Skeletal muscle tissue (tissue), 4 donors: Measurements from ENCODE around the gene SLC4A1AP. TPM values are rescaled to one million over a fixed set of nuclear protein-coding genes. Genes with fewer than 3 reads are reported as not detected.

Experiments used
- H3K27ac ChIP-seq: one replicate; pipeline ENCODE4 v1.7.0; 2013; ENCODE audit warnings: mild to moderate bottlenecking, low read depth, low read length, inconsistent platforms
- H3K27me3 ChIP-seq, 3 donors: one replicate each; pipeline ENCODE4 v1.7.0; 2013; ENCODE audit warnings: low read length in 3 of 3; ENCODE audit not compliant: control insufficient read depth in 3 of 3, insufficient read depth in 3 of 3
- H3K36me3 ChIP-seq, 3 donors: one replicate each; pipeline ENCODE4 v1.7.0; 2013; ENCODE audit warnings: low read length in 3 of 3; ENCODE audit not compliant: control insufficient read depth in 3 of 3, insufficient read depth in 3 of 3
- H3K4me1 ChIP-seq, 3 donors: one replicate each; pipeline ENCODE4 v1.7.0; 2013; ENCODE audit warnings: low read length in 3 of 3, mild to moderate bottlenecking in 3 of 3; ENCODE audit not compliant: control insufficient read depth in 3 of 3, insufficient read depth in 3 of 3
- H3K4me3 ChIP-seq, 3 donors: one replicate each; pipeline ENCODE4 v1.7.0; 2013; ENCODE audit warnings: low read length in 3 of 3
- H3K9ac ChIP-seq, 3 donors: one replicate each; pipeline ENCODE4 v1.7.0; 2013; ENCODE audit warnings: low read length in 3 of 3, mild to moderate bottlenecking in 3 of 3, moderate library complexity in 2 of 3, low read depth in 1 of 3
- H3K9me3 ChIP-seq, 3 donors: one replicate each; pipeline ENCODE4 v1.7.0; 2013; ENCODE audit warnings: low read length in 3 of 3; ENCODE audit not compliant: control insufficient read depth in 3 of 3
- total RNA-seq: library from RNA; depleted of rRNA; stranded (reverse); fragments of >200 nt; gene quantifications from one replicate; pipeline ENCODE4 v1.2.3, GENCODE V29; 2014
- donor health status: Osteomylitis.

Gene SLC4A1AP
- total RNA-seq, 1 donor from 2014 or later = 20.9 TPM

DNA sequence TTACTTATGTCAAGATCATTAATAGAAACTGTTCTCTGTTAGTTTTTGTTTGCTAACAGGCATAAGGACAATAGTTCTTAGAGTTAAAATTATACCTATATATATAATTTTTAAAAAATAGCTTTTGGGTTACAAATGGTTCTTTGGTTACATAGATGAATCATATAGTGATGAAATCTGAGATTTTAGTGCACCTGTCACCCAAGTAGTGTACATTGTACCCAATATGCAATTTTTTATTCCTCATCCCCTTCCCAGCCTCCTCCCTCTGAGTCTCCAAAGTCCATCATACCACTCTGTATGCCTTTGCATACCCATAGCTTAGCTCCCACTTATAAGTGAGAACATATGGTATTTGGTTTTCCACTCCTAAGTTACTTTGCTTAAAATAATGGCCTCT, 26.4 kb downstream of the SLC4A1AP start:
- Histone ChIP-seq H3K4me1 (peaks cover 0 to 8% (median 8%) of the 10 kb centered on the region in 3 donors), H3K4me3 (no peak overlapping the region), H3K36me3 (peaks cover 14 to 41% (median 22%) of the 10 kb centered on the region in 3 donors), H3K27ac (no peak overlapping the region), H3K9ac (no peak overlapping the region), H3K27me3 (no peaks in the 10 kb centered on the region), H3K9me3 (no peaks in the 10 kb centered on the region)

DNA sequence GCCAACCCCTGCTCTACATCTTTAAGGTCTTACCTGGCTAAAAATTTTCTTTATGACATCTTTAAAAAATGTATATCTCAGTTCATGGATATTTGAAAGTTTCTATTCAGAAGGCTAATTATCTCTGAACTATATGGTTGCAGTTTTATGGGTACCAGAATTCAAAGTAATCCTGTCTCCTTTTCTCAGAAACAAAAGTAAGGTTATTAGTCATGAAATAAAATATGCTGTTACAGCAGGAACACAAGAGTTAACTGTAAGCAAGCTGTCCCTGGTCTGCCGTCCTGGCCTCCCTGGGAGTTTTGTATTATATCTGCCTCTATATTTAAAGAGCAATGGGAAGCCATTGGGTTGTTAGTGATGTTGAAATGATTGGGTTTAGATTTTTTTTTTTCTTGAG, 34.0 kb downstream of the SLC4A1AP start:
- Histone ChIP-seq H3K27me3 (no peaks in the 10 kb centered on the region), H3K36me3 (peaks cover 13 to 20% (median 15%) of the 10 kb centered on the region in 3 donors), H3K9ac (no peak overlapping the region), H3K9me3 (no peaks in the 10 kb centered on the region), H3K4me1 (peaks cover 5 to 12% (median 8%) of the 10 kb centered on the region in 3 donors), H3K4me3 (no peak overlapping the region), H3K27ac (no peak overlapping the region)

DNA sequence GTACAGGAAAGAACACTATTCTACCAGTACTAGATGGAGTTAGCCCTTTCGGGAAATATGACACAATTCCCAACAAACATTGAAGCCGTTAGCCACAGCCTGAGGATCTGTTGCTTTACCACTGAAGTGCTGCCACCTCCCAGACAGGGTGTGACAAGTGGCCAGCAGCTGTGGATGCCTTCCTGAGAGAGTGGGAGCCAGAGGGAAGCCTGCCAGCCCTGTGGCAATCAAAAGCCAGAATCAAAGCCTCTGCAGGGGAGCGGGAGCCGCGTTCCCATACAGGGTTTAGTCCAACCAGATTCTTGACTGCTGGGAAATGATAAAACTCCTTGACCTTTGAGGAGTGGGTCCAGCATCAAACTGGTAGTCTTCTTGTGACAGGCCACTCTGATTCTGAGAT, 38.0 kb downstream of the SLC4A1AP start:
- peak overlapping the region; percentile 64 for H3K27ac ChIP-seq
- peaks cover 0 to 3% (median 2%) of the 10 kb centered on the region in 3 donors for H3K36me3 ChIP-seq
- H3K4me1 ChIP-seq = peaks cover 19 to 30% (median 29%) of the 10 kb centered on the region in 3 donors
- H3K9me3 ChIP-seq = no peaks in the 10 kb centered on the region
- no peaks in the 10 kb centered on the region for H3K27me3 ChIP-seq
- peak overlapping the region in 1 of 3 donors; percentile 40 for H3K4me3 ChIP-seq
- H3K9ac ChIP-seq = peak overlapping the region; percentile 5 to 66 (median 33)

DNA sequence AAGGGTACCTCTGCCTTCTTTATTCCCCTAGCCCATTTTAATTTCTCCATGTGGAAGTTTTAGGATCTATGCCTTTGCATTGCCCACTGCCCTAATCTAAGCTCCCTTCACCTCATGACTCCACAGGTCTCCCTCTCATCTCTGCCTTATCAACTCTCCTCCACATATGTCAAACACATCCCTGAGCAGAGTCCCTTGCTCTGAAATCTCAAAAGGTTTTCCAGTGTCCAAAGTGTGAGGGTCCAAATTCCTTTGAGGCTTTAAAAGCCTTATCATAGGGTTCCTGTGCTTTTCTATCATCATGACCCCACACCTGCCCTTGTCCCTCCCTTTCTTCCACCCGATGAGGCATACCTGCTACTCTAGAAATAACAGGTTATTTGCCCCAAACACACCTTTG, 38.6 kb downstream of the SLC4A1AP start:
- peak overlapping the region; percentile 64 for H3K27ac ChIP-seq

DNA sequence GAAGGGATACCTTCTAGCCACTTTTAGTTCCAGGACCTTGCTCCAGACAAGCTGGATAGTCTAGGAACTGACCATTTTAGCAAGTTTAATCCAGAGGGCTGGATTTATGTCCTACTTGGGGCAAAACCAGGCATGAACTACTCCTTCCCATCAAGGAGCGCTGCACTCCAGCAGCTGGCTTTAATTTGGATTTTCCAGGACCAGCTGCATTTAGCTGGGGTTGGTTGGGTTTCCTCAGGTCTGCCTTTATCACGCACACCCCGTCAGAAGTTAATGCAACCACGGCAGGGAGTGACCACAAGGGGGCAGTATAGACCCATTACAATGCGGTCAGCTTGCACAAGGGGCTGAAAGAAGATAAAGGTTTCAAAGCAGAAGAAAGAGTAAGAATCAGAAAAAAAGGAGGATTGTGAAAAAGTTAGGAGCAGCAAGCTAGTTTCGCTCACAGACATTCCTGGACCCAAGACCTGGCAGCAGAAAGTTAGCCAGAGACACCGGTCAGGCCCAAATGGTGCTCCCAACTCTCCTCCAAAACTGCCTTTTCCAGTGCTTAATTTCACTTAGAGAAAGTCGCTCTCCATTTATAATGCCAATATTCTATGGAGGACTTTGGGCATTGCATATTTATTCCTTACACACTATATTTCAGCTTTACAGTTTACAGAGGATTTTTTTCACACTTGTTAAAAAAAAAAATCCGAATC, 40.1 kb downstream of the SLC4A1AP start:
- H3K27me3 ChIP-seq = no peaks in the 10 kb centered on the region
- peak overlapping the region in 1 of 3 donors; percentile 27 for H3K9ac ChIP-seq
- peaks cover 19 to 34% (median 29%) of the 10 kb centered on the region in 3 donors for H3K4me1 ChIP-seq
- peak overlapping the region; percentile 21 for H3K27ac ChIP-seq
- H3K36me3 ChIP-seq = no peaks in the 10 kb centered on the region
- H3K9me3 ChIP-seq = no peaks in the 10 kb centered on the region
- H3K4me3 ChIP-seq = no peak overlapping the region

More for the DNA sequence above, 38.6 kb downstream of the SLC4A1AP start:
- Histone ChIP-seq H3K4me1 (peaks cover 19 to 34% (median 29%) of the 10 kb centered on the region in 3 donors), H3K9ac (peak overlapping the region in 2 of 3 donors; percentile 5 to 33), H3K27me3 (no peaks in the 10 kb centered on the region), H3K4me3 (no peak overlapping the region), H3K36me3 (peaks cover 0 to 2% (median 0%) of the 10 kb centered on the region in 3 donors), H3K9me3 (no peaks in the 10 kb centered on the region)

DNA sequence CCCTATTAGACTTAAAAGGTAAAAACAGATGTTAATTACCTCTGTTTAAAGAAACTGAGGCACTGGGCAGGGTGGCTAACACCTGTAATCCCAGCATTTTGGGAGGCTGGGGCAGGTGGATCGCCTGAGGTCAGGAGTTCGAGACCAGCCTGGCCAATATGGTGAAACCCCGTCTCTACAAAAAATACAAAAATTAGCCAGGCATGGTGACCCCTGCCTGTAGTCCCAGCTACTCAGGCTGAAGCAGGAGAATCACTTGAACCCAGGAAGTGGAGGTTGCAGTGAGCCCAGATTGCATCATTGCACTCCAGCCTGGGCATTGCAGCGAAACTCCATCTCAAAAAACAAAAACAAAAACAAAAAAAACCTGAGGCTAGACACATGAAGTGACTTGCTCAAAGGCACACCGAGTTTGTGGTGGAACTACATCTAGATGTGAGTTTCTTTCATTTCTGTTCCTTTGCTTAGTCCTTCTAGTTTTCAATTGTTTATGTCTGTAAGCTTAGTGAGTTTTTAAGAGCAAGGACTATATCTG, 40.7 kb downstream of the SLC4A1AP start:
- H3K9ac ChIP-seq = no peak overlapping the region
- H3K4me1 ChIP-seq = peaks cover 19 to 34% (median 29%) of the 10 kb centered on the region in 3 donors
- H3K27ac ChIP-seq = no peak overlapping the region
- no peaks in the 10 kb centered on the region for H3K27me3 ChIP-seq
- H3K9me3 ChIP-seq = no peaks in the 10 kb centered on the region
- no peak overlapping the region for H3K4me3 ChIP-seq
- no peaks in the 10 kb centered on the region for H3K36me3 ChIP-seq

DNA sequence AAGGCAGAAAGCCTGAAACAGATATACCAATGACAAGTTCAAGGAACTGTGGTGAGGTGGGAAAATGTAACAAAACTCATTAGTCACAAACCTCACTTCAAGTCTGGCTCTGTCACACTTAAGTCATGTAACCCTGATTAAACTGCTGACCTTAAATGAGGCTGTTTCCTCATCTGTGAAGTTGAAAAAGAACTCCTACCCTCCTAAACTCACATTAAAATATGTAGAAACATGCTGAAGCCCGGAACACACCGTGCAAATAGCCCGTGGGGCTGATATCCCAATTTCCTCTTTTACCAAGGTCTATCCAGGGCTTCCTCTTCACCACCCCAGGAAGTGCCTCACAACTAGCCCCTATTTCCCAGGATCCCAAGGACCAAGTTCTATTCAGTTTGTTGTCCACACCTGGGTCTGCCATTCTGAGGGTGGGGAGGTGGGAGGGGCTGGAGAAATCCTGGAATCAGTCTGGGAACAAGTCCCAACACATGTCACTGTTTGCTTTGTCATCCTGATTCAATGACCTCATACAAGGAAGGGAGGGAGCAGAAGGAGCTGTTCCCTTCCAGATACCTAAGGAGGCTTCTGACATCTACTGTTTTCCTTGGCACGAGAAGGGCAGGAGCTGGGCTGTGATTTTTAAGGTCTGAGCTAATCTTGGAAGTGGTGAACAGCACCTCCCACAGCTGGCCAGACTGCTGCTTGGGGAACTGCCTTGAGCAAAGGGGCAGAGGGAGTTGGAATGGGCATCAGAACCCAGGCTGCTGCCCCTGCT, 42.3 kb downstream of the SLC4A1AP start:
- H3K4me1 ChIP-seq = peaks cover 19 to 38% (median 29%) of the 10 kb centered on the region in 3 donors
- peak overlapping the region; percentile 80 for H3K27ac ChIP-seq
- no peaks in the 10 kb centered on the region for H3K27me3 ChIP-seq
- H3K36me3 ChIP-seq = no peaks in the 10 kb centered on the region
- no peaks in the 10 kb centered on the region for H3K9me3 ChIP-seq
- no peak overlapping the region for H3K4me3 ChIP-seq
- H3K9ac ChIP-seq = peak overlapping the region in 1 of 3 donors; percentile 14

DNA sequence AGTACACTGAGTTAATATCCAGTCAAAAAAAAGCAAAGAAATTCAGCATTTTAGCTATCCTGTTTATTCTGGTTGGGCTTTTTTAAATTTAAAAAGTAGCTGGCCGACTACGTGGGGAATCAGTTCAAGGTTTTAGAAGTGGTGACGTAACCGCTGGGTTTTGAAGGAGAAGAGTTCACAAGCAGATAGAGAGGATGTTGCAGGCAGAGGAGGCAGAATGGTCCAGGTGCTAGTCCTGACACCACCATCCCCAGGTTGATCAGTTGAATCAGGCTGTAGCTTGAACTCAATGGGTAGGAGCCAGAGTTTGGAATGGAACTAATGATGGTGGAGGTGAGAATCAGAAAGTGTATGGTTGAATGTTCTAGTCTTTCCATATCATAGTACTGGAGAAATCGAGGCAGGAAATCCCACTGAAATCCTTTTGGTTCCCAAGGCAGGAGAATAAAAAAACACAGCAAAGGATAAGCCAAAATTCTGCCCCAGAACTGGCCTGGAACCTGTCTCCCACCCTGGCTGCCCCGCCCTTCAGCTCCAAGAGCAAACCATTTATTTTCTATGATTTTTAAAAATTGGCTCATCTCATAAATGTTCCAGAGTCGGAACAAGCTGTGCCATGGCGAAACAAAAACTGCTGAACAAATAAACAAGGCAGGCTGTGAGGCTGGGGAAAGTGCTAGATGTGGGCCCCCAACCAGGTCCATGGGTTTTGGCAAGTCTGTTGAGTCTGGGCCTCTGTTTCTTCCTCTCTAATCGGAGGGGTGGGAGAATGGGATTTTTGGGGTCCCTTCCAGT, 44.0 kb downstream of the SLC4A1AP start:
- Histone ChIP-seq H3K4me1 (peaks cover 15 to 31% (median 18%) of the 10 kb centered on the region in 3 donors), H3K27ac (no peak overlapping the region), H3K27me3 (no peaks in the 10 kb centered on the region), H3K36me3 (no peaks in the 10 kb centered on the region), H3K9ac (no peak overlapping the region), H3K9me3 (no peaks in the 10 kb centered on the region), H3K4me3 (no peak overlapping the region)

DNA sequence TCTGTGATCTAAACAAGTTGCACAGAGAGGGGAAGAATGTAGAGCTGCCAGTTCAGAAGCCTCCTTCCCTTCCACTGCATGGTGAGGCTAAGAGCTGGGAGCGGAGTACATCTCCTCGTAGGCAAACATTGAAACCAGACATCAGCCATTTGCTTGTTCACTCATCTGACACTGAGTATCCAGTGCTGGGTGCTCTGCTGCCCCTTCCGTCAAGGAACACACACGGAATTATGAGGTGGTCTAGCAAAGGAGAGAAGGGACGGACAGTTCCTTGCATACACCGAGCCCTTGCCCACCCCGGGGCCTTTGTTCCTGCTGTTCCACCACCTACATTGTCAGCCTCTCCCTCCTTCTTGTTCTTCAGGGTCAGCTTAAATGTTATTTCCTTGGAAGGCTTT, 44.6 kb downstream of the SLC4A1AP start:
- no peak overlapping the region for H3K27ac ChIP-seq

More for the DNA sequence above, 44.6 kb downstream of the SLC4A1AP start:
- peaks cover 14 to 28% (median 16%) of the 10 kb centered on the region in 3 donors for H3K4me1 ChIP-seq
- no peaks in the 10 kb centered on the region for H3K36me3 ChIP-seq
- H3K4me3 ChIP-seq = no peak overlapping the region
- no peaks in the 10 kb centered on the region for H3K9me3 ChIP-seq
- no peak overlapping the region for H3K9ac ChIP-seq
- H3K27me3 ChIP-seq = no peaks in the 10 kb centered on the region
